HTERT RPE-1 (cell line): ENCODE results near the gene PDZD4.

Experiments used
- in situ Hi-C: fragments of 300-500 bp; cut with MboI; formaldehyde crosslinking; loops from 4 replicates; pipeline ENCODE4 v1.14.3; 2020; ENCODE audit warnings: low sequenced_read_pairs

PDZD4 gene

GRCh38 chrX:153773218-153773611 is 57.1 kb downstream of the PDZD4 start:
- in situ Hi-C loops: no loop called here

- in situ Hi-C loops: no loop called here
Observed at GRCh38 chrX:153772316-153773217, 57.8 kb downstream of the PDZD4 start.

GRCh38 chrX:153771415-153772315 is 58.7 kb downstream of the PDZD4 start:
- in situ Hi-C loops: no loop called here

- in situ Hi-C loops: no loop called here
Observed at GRCh38 chrX:153770601-153771414, 59.5 kb downstream of the PDZD4 start.

- in situ Hi-C loops: no loop called here
Observed at GRCh38 chrX:153769865-153770600, 60.3 kb downstream of the PDZD4 start.

GRCh38 chrX:153769158-153769864 is 61.0 kb downstream of the PDZD4 start:
- in situ Hi-C loops: no loop called here

GRCh38 chrX:153768311-153769157 is 61.8 kb downstream of the PDZD4 start:
- in situ Hi-C loops: no loop called here

GRCh38 chrX:153767674-153768055 is 62.7 kb downstream of the PDZD4 start:
- in situ Hi-C loops: no loop called here

GRCh38 chrX:153766871-153767673 is 63.3 kb downstream of the PDZD4 start:
- in situ Hi-C loops: no loop called here

- in situ Hi-C loops: no loop called here
Observed at GRCh38 chrX:153766098-153766817, 64.1 kb downstream of the PDZD4 start.

GRCh38 chrX:153765138-153766079 is 64.9 kb downstream of the PDZD4 start:
- in situ Hi-C loops: no loop called here

- in situ Hi-C loops: no loop called here
Observed at GRCh38 chrX:153764786-153765137, 65.6 kb downstream of the PDZD4 start.

GRCh38 chrX:153763989-153764755 is 66.2 kb downstream of the PDZD4 start, which contains the start of gene PLXNB3:
TSS of gene PLXNB3 (plus strand) at chrX:153764249. CDS start at chrX:153765536, 1,287 bp downstream.
- in situ Hi-C loops: no loop called here

GRCh38 chrX:153763298-153763932 is 66.9 kb downstream of the PDZD4 start:
- in situ Hi-C loops: no loop called here

- in situ Hi-C loops: no loop called here
Observed at GRCh38 chrX:153762626-153763173, 67.6 kb downstream of the PDZD4 start.
